Liver (tissue), 9 donors: ENCODE data around the gene CSAG3. TPM values are rescaled to one million over a fixed set of nuclear protein-coding genes. Genes with fewer than 3 reads are reported as not detected.
"Not testable (repeated sequence)": the region's sequence is repeated elsewhere in the genome, so short reads cannot be mapped to it uniquely, and the experiment has no call there.

Source experiments
- DNase-seq: peaks from one replicate; pipeline ENCODE4 v3.0.0-alpha.2; 2017; ENCODE audit warnings: low spot score
- H3K27ac ChIP-seq, 2 donors: one replicate each; pipeline ENCODE4 v1.7.0; 2013; ENCODE audit warnings: inconsistent platforms in 2 of 2, low read length in 2 of 2, control low read depth in 1 of 2, low read depth in 1 of 2, mild to moderate bottlenecking in 1 of 2
- H3K27me3 ChIP-seq, 4 donors: one replicate each; pipeline versions ENCODE4 v1.6.1 to v1.7.0; 2013; ENCODE audit warnings: low read length in 3 of 4, inconsistent platforms in 1 of 4, mild to moderate bottlenecking in 1 of 4, moderate library complexity in 1 of 4; ENCODE audit not compliant: control insufficient read depth in 4 of 4, insufficient read depth in 4 of 4
- H3K36me3 ChIP-seq, 4 donors: one replicate each; pipeline versions ENCODE4 v1.6.1 to v1.7.0; 2013; ENCODE audit warnings: low read length in 3 of 4, mild to moderate bottlenecking in 3 of 4, low read depth in 1 of 4, moderate library complexity in 1 of 4; ENCODE audit not compliant: control insufficient read depth in 4 of 4, insufficient read depth in 3 of 4
- H3K4me1 ChIP-seq, 4 donors: one replicate each; pipeline versions ENCODE4 v1.6.1 to v1.7.0; 2013; ENCODE audit warnings: low read length in 3 of 4, mild to moderate bottlenecking in 3 of 4, moderate library complexity in 1 of 4; ENCODE audit not compliant: control insufficient read depth in 4 of 4, insufficient read depth in 4 of 4
- H3K4me3 ChIP-seq, 3 donors: one replicate each; pipeline versions ENCODE4 v1.6.1 to v1.7.0; 2013; ENCODE audit warnings: low read length in 3 of 3, control low read depth in 1 of 3, low read depth in 1 of 3, mild to moderate bottlenecking in 1 of 3
- H3K9ac ChIP-seq, 2 donors: one replicate each; pipeline ENCODE4 v1.7.0; 2013; ENCODE audit warnings: low read length in 2 of 2, mild to moderate bottlenecking in 2 of 2, moderate library complexity in 2 of 2, control low read depth in 1 of 2, low read depth in 1 of 2
- H3K9me3 ChIP-seq, 4 donors: one replicate each; pipeline versions ENCODE4 v1.6.1 to v1.7.0; 2013; ENCODE audit warnings: low read length in 3 of 4; ENCODE audit not compliant: control insufficient read depth in 4 of 4
- EGR1 ChIP-seq, 2 donors: IDR thresholded peaks; 2 replicates each; pipeline ENCODE4 v1.6.1; 2016 to 2018; ENCODE audit warnings: antibody characterized with exemption in 2 of 2, low read depth in 2 of 2
- FOXA1 ChIP-seq: IDR thresholded peaks from 2 replicates; pipeline ENCODE4 v1.6.1; 2016; ENCODE audit warnings: antibody characterized with exemption
- FOXA2 ChIP-seq: IDR thresholded peaks from 2 replicates; pipeline ENCODE4 v1.6.1; 2016; ENCODE audit warnings: antibody characterized with exemption
- GABPA ChIP-seq, 2 donors: IDR thresholded peaks in 1 of 2; conservative IDR thresholded peaks in 1 of 2; 2 replicates each; pipeline ENCODE4 v1.6.1; 2016; ENCODE audit warnings: antibody characterized with exemption in 2 of 2, mild to moderate bottlenecking in 1 of 2, moderate library complexity in 1 of 2
- HNF4A ChIP-seq, 2 donors: conservative IDR thresholded peaks; 2 replicates each; pipeline ENCODE4 v1.6.1; 2016; ENCODE audit warnings: antibody characterized with exemption in 2 of 2, mild to moderate bottlenecking in 2 of 2
- JUND ChIP-seq, 2 donors: IDR thresholded peaks; 2 replicates each; pipeline ENCODE4 v1.6.1; 2016; ENCODE audit warnings: antibody characterized with exemption in 2 of 2
- NR2F2 ChIP-seq: IDR thresholded peaks from 2 replicates; pipeline ENCODE4 v1.6.1; 2016; ENCODE audit warnings: antibody characterized with exemption
- RAD21 ChIP-seq, 2 donors: IDR thresholded peaks; 2 replicates each; pipeline ENCODE4 v1.6.1; 2016; ENCODE audit warnings: antibody characterized with exemption in 2 of 2, mild to moderate bottlenecking in 2 of 2
- RXRA ChIP-seq, 2 donors: IDR thresholded peaks; 2 replicates each; pipeline ENCODE4 v1.6.1; 2017 to 2018; ENCODE audit warnings: antibody characterized with exemption in 2 of 2, mild to moderate bottlenecking in 1 of 2
- SP1 ChIP-seq: IDR thresholded peaks from 2 replicates; pipeline ENCODE4 v1.6.1; 2018; ENCODE audit warnings: antibody characterized with exemption, mild to moderate bottlenecking
- TAF1 ChIP-seq: conservative IDR thresholded peaks from 2 replicates; pipeline ENCODE4 v1.6.1; 2016; ENCODE audit warnings: antibody characterized with exemption, mild to moderate bottlenecking
- YY1 ChIP-seq: IDR thresholded peaks from 2 replicates; pipeline ENCODE4 v1.6.1; 2016; ENCODE audit warnings: antibody characterized with exemption, mild to moderate bottlenecking
- WGBS: extraction: QIAGEN DNeasy Blood & Tissue Kit; methylation state at CpG from one replicate; pipeline ENCODE4 v1.1.7; 2013; 5-methylcytosine and 5-hydroxymethylcytosine counted together
- polyA plus RNA-seq, 2 donors: library from polyadenylated mRNA; stranded (reverse) in 1 of 2; unstranded in 1 of 2; fragments of 200-250 nt in 1 of 2; fragments of >200 nt in 1 of 2; fragmentation: Nextera tagmentation in 1 of 2; extraction: Ambion mirVana in 1 of 2; gene quantifications; one replicate each; pipeline versions ENCODE4 v1.2.1 to v1.2.3, GENCODE V29; 2013 to 2015
- total RNA-seq, 2 donors: library from RNA; depleted of rRNA; stranded (reverse); fragments of >200 nt; gene quantifications; one replicate each; pipeline ENCODE4 v1.2.3, GENCODE V29; 2014
- TF ChIP-seq, protein P1 (sequence below): IDR thresholded peaks from 2 replicates; pipeline ENCODE4 v1.6.1; 2016; ENCODE audit warnings: antibody characterized with exemption
- TF ChIP-seq, protein P2 (sequence below): IDR thresholded peaks from 2 replicates; pipeline ENCODE4 v1.6.1; 2016; ENCODE audit warnings: antibody characterized with exemption
- TF ChIP-seq, protein P3 (sequence below): IDR thresholded peaks from 2 replicates; pipeline ENCODE4 v1.6.1; 2016; ENCODE audit warnings: antibody characterized with exemption
- TF ChIP-seq, protein P4 (sequence below): IDR thresholded peaks from 2 replicates; pipeline ENCODE4 v1.6.1; 2016; ENCODE audit warnings: antibody characterized with exemption, mild to moderate bottlenecking
- TF ChIP-seq, protein P5 (sequence below): fragments of 150-350 bp; IDR thresholded peaks from 2 replicates; pipeline ENCODE4 v1.5.1; 2017; ENCODE audit warnings: improper control_type of control experiment, low read depth, low read length; ENCODE audit not compliant: missing input control
- donor health status: healthy.
- donor health status: healthy.
- donor health status: healthy.
- donor health status: healthy.
- donor health status: healthy.

The CSAG3 gene
- total and polyA plus RNA-seq, 4 donors, result 0.14 TPM; not detected in 3

DNA sequence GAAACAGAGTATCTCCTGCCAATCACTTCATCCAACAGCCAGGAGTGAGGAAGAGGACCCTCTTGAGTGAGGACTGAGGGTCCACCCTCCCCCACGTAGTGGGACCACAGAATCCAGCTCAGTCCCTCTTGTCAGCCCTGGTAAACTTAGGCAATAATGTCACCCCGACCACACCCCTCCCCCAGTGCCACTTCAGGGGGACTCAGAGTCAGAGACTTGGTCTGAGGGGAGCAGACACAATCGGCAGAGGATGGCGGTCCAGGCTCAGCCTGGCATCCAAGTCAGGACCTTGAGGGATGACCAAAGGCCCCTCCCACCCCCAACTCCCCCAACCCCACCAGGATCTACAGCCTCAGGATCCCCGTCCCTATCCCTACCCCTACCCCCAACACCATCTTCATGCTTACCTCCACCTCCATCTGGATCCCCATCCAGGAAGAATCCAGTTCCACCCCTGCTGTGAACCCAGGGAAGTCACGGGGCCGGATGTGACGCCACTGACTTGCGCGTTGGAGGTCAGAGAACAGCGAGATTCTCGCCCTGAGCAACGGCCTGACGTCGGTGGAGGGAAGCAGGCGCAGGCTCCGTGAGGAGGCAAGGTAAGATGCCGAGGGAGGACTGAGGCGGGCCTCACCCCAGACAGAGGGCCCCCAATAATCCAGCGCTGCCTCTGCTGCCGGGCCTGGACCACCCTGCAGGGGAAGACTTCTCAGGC, 25.6 kb upstream of the CSAG3 start, which contains the start of the genes CSAG1 and MAGEA12:
Gene CSAG1, minus strand, starts transcription at position 461 of the 715 bp plus-strand sequence. CDS start 1,261 bp downstream, outside the sequence.
Gene MAGEA12, plus strand, starts transcription at position 497 of the 715 bp plus-strand sequence. CDS start 2,405 bp downstream, outside the sequence.
- Histone ChIP-seq H3K9ac (no peak within 1 kb of the TSS), H3K4me1 (no peaks in the 10 kb centered on the region), H3K4me3 (no peak within 1 kb of the TSS), H3K36me3 (no peaks in the 10 kb centered on the region), H3K27ac (no peak within 1 kb of the TSS), H3K9me3 (no peaks in the 10 kb centered on the region), H3K27me3 (no peaks in the 10 kb centered on the region)
- no peak for DNase-seq
- TF ChIP-seq GABPA (IDR thresholded peaks at IDR 0.05 in 1 of 2, conservative IDR thresholded peaks at IDR 0.05 in 1 of 2) (no peak), NR2F2 (no peak), SP1 (no peak), FOXA2 (no peak), RXRA (IDR thresholded peaks at IDR 0.05) (no peak), YY1 (no peak), EGR1 (IDR thresholded peaks at IDR 0.05; ENCODE audit: low read depth in 2 of 2) (no peak), TAF1 (no peak), HNF4A (conservative IDR thresholded peaks at IDR 0.05) (no peak), JUND (IDR thresholded peaks at IDR 0.05) (no peak), RAD21 (IDR thresholded peaks at IDR 0.05) (no peak), FOXA1 (no peak)
- TF ChIP-seq, protein P1, sequence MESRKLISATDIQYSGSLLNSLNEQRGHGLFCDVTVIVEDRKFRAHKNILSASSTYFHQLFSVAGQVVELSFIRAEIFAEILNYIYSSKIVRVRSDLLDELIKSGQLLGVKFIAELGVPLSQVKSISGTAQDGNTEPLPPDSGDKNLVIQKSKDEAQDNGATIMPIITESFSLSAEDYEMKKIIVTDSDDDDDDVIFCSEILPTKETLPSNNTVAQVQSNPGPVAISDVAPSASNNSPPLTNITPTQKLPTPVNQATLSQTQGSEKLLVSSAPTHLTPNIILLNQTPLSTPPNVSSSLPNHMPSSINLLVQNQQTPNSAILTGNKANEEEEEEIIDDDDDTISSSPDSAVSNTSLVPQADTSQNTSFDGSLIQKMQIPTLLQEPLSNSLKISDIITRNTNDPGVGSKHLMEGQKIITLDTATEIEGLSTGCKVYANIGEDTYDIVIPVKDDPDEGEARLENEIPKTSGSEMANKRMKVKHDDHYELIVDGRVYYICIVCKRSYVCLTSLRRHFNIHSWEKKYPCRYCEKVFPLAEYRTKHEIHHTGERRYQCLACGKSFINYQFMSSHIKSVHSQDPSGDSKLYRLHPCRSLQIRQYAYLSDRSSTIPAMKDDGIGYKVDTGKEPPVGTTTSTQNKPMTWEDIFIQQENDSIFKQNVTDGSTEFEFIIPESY, result no peak
- TF ChIP-seq, protein P2, sequence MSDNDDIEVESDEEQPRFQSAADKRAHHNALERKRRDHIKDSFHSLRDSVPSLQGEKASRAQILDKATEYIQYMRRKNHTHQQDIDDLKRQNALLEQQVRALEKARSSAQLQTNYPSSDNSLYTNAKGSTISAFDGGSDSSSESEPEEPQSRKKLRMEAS, result no peak
- TF ChIP-seq, protein P3, sequence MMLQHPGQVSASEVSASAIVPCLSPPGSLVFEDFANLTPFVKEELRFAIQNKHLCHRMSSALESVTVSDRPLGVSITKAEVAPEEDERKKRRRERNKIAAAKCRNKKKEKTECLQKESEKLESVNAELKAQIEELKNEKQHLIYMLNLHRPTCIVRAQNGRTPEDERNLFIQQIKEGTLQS, result no peak
- TF ChIP-seq, protein P4, sequence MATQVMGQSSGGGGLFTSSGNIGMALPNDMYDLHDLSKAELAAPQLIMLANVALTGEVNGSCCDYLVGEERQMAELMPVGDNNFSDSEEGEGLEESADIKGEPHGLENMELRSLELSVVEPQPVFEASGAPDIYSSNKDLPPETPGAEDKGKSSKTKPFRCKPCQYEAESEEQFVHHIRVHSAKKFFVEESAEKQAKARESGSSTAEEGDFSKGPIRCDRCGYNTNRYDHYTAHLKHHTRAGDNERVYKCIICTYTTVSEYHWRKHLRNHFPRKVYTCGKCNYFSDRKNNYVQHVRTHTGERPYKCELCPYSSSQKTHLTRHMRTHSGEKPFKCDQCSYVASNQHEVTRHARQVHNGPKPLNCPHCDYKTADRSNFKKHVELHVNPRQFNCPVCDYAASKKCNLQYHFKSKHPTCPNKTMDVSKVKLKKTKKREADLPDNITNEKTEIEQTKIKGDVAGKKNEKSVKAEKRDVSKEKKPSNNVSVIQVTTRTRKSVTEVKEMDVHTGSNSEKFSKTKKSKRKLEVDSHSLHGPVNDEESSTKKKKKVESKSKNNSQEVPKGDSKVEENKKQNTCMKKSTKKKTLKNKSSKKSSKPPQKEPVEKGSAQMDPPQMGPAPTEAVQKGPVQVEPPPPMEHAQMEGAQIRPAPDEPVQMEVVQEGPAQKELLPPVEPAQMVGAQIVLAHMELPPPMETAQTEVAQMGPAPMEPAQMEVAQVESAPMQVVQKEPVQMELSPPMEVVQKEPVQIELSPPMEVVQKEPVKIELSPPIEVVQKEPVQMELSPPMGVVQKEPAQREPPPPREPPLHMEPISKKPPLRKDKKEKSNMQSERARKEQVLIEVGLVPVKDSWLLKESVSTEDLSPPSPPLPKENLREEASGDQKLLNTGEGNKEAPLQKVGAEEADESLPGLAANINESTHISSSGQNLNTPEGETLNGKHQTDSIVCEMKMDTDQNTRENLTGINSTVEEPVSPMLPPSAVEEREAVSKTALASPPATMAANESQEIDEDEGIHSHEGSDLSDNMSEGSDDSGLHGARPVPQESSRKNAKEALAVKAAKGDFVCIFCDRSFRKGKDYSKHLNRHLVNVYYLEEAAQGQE, result no peak
- TF ChIP-seq, protein P5, sequence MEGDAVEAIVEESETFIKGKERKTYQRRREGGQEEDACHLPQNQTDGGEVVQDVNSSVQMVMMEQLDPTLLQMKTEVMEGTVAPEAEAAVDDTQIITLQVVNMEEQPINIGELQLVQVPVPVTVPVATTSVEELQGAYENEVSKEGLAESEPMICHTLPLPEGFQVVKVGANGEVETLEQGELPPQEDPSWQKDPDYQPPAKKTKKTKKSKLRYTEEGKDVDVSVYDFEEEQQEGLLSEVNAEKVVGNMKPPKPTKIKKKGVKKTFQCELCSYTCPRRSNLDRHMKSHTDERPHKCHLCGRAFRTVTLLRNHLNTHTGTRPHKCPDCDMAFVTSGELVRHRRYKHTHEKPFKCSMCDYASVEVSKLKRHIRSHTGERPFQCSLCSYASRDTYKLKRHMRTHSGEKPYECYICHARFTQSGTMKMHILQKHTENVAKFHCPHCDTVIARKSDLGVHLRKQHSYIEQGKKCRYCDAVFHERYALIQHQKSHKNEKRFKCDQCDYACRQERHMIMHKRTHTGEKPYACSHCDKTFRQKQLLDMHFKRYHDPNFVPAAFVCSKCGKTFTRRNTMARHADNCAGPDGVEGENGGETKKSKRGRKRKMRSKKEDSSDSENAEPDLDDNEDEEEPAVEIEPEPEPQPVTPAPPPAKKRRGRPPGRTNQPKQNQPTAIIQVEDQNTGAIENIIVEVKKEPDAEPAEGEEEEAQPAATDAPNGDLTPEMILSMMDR, result no peak
- 89% methylated on average over 19 of the region's 21 CpGs for WGBS

DNA sequence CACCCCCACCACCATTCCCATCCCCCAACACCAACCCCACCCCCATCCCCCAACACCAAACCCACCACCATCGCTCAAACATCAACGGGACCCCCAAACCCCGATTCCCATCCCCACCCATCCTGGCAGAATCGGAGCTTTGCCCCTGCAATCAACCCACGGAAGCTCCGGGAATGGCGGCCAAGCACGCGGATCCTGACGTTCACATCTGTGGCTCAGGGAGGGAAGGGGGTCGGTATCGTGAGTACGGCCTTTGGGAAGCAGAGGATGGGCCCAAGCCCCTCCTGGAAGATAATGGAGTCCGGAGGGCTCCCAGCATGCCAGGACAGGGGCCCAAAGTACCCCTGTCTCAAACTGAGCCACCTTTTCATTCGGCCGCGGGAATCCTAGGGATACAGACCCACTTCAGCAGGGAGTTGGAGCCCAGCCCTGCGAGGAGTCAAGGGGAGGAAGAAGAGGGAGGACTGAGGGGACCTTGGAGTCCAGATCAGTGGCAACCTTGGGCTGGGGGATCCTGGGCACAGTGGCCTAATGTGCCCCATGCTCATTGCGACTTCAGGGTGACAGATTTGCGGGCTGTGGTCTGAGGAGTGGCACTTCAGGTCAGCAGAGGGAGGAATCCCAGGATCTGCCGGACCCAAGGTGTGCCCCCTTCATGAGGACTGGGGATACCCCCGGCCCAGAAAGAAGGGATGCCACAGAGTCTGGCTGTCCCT, 24.7 kb upstream of the CSAG3 start:
- not testable (repeated sequence) for H3K27me3 ChIP-seq, DNase-seq

More for the DNA sequence above, 24.7 kb upstream of the CSAG3 start:
- H3K4me1 ChIP-seq, H3K9ac ChIP-seq, H3K36me3 ChIP-seq, H3K9me3 ChIP-seq, H3K4me3 ChIP-seq, H3K27ac ChIP-seq: not testable (repeated sequence)
- WGBS, result 94% methylated on average over 22 of the region's 22 CpGs
